IPS-18a (cell line): ENCODE results near the gene VPS39.

ENCODE experiments used
- H3K27ac ChIP-seq: one replicate; pipeline ENCODE4 v1.5.1; 2013; ENCODE audit warnings: low read length
- H3K27me3 ChIP-seq: one replicate; pipeline ENCODE4 v1.6.1; 2013; ENCODE audit warnings: mild to moderate bottlenecking, low read length; ENCODE audit not compliant: control insufficient read depth, insufficient read depth
- H3K36me3 ChIP-seq: one replicate; pipeline ENCODE4 v1.6.1; 2013; ENCODE audit warnings: low read depth, low read length; ENCODE audit not compliant: control insufficient read depth
- H3K4me1 ChIP-seq: one replicate; pipeline ENCODE4 v1.6.1; 2013; ENCODE audit warnings: low read depth, low read length; ENCODE audit not compliant: control insufficient read depth
- H3K4me3 ChIP-seq: one replicate; pipeline ENCODE4 v1.5.1; 2013; ENCODE audit warnings: low read length
- H3K9ac ChIP-seq: one replicate; pipeline ENCODE4 v1.6.1; 2013; ENCODE audit warnings: mild to moderate bottlenecking, low read length, moderate library complexity
- H3K9me3 ChIP-seq: one replicate; pipeline ENCODE4 v1.6.1; 2013; ENCODE audit warnings: low read depth, low read length; ENCODE audit not compliant: control insufficient read depth

The VPS39 gene

GRCh38 chr15:42194513-42194912, 13.6 kb downstream of the VPS39 start:
- Histone ChIP-seq H3K27ac (no peak overlapping the region), H3K4me1 (no peaks in the 10 kb centered on the region), H3K9me3 (no peaks in the 10 kb centered on the region), H3K27me3 (no peaks in the 10 kb centered on the region), H3K9ac (no peak overlapping the region), H3K36me3 (peaks cover 10% of the 10 kb centered on the region), H3K4me3 (no peak overlapping the region)

- no peak overlapping the region for H3K9ac ChIP-seq
- H3K27ac ChIP-seq: no peak overlapping the region
- H3K9me3 ChIP-seq: no peaks in the 10 kb centered on the region
- H3K36me3 ChIP-seq: peaks cover 15% of the 10 kb centered on the region
- no peaks in the 10 kb centered on the region for H3K27me3 ChIP-seq
- no peaks in the 10 kb centered on the region for H3K4me1 ChIP-seq
- H3K4me3 ChIP-seq: no peak overlapping the region
These were observed 14.7 kb downstream of the VPS39 start for GRCh38 chr15:42193383-42193782.

GRCh38 chr15:42191610-42192346, 16.3 kb downstream of the VPS39 start:
- Histone ChIP-seq H3K9me3 (no peaks in the 10 kb centered on the region), H3K4me1 (no peaks in the 10 kb centered on the region), H3K4me3 (no peak overlapping the region), H3K9ac (no peak overlapping the region), H3K27me3 (no peaks in the 10 kb centered on the region), H3K36me3 (peaks cover 18% of the 10 kb centered on the region), H3K27ac (no peak overlapping the region)

GRCh38 chr15:42190370-42190769, 17.7 kb downstream of the VPS39 start:
- no peak overlapping the region for H3K27ac ChIP-seq
- H3K27me3 ChIP-seq: no peaks in the 10 kb centered on the region
- H3K9me3 ChIP-seq: no peaks in the 10 kb centered on the region
- peaks cover 21% of the 10 kb centered on the region for H3K36me3 ChIP-seq
- H3K9ac ChIP-seq: no peak overlapping the region
- H3K4me3 ChIP-seq: no peak overlapping the region
- H3K4me1 ChIP-seq: no peaks in the 10 kb centered on the region

GRCh38 chr15:42185801-42186200, 22.3 kb downstream of the VPS39 start:
- Histone ChIP-seq H3K9ac (no peak overlapping the region), H3K36me3 (peaks cover 18% of the 10 kb centered on the region), H3K4me1 (no peaks in the 10 kb centered on the region), H3K4me3 (no peak overlapping the region), H3K27ac (no peak overlapping the region), H3K27me3 (no peaks in the 10 kb centered on the region), H3K9me3 (no peaks in the 10 kb centered on the region)

GRCh38 chr15:42184736-42185135, 23.4 kb downstream of the VPS39 start:
- Histone ChIP-seq H3K9ac (no peak overlapping the region), H3K9me3 (no peaks in the 10 kb centered on the region), H3K36me3 (peaks cover 14% of the 10 kb centered on the region)

GRCh38 chr15:42184296-42184695, 23.8 kb downstream of the VPS39 start:
- Histone ChIP-seq H3K9me3 (no peaks in the 10 kb centered on the region), H3K36me3 (peaks cover 14% of the 10 kb centered on the region), H3K9ac (no peak overlapping the region), H3K4me1 (no peaks in the 10 kb centered on the region), H3K4me3 (no peak overlapping the region), H3K27me3 (no peaks in the 10 kb centered on the region), H3K27ac (no peak overlapping the region)

More at GRCh38 chr15:42184736-42185135, 23.4 kb downstream of the VPS39 start:
- Histone ChIP-seq H3K4me3 (no peak overlapping the region), H3K27me3 (no peaks in the 10 kb centered on the region), H3K4me1 (no peaks in the 10 kb centered on the region), H3K27ac (no peak overlapping the region)

- peaks cover 14% of the 10 kb centered on the region for H3K36me3 ChIP-seq
These were observed 25.1 kb downstream of the VPS39 start for GRCh38 chr15:42182961-42183360.

GRCh38 chr15:42182328-42182886, 25.7 kb downstream of the VPS39 start:
- peaks cover 11% of the 10 kb centered on the region for H3K36me3 ChIP-seq

More at GRCh38 chr15:42182961-42183360, 25.1 kb downstream of the VPS39 start:
- no peak overlapping the region for H3K27ac ChIP-seq
- no peaks in the 10 kb centered on the region for H3K9me3 ChIP-seq
- no peak overlapping the region for H3K9ac ChIP-seq
- H3K4me3 ChIP-seq: no peak overlapping the region
- no peaks in the 10 kb centered on the region for H3K4me1 ChIP-seq
- no peaks in the 10 kb centered on the region for H3K27me3 ChIP-seq

GRCh38 chr15:42178056-42178455, 30.0 kb downstream of the VPS39 start:
- H3K4me3 ChIP-seq: no peak overlapping the region
- no peaks in the 10 kb centered on the region for H3K27me3 ChIP-seq
- H3K27ac ChIP-seq: peak overlapping the region; percentile 59
- H3K9ac ChIP-seq: no peak overlapping the region
- H3K36me3 ChIP-seq: peaks cover 16% of the 10 kb centered on the region
- no peaks in the 10 kb centered on the region for H3K9me3 ChIP-seq
- no peaks in the 10 kb centered on the region for H3K4me1 ChIP-seq

More at GRCh38 chr15:42182328-42182886, 25.7 kb downstream of the VPS39 start:
- Histone ChIP-seq H3K4me1 (no peaks in the 10 kb centered on the region), H3K27me3 (no peaks in the 10 kb centered on the region), H3K27ac (no peak overlapping the region), H3K4me3 (no peak overlapping the region), H3K9ac (no peak overlapping the region), H3K9me3 (no peaks in the 10 kb centered on the region)

- Histone ChIP-seq H3K9ac (no peak overlapping the region), H3K36me3 (peaks cover 28% of the 10 kb centered on the region), H3K27ac (no peak overlapping the region), H3K27me3 (no peaks in the 10 kb centered on the region), H3K4me3 (no peak overlapping the region), H3K4me1 (no peaks in the 10 kb centered on the region), H3K9me3 (no peaks in the 10 kb centered on the region)
These were observed 32.4 kb downstream of the VPS39 start for GRCh38 chr15:42175671-42176070.

GRCh38 chr15:42172475-42172874, 35.6 kb downstream of the VPS39 start:
- H3K4me3 ChIP-seq: no peak overlapping the region
- no peak overlapping the region for H3K9ac ChIP-seq
- H3K4me1 ChIP-seq: no peaks in the 10 kb centered on the region
- peaks cover 34% of the 10 kb centered on the region for H3K36me3 ChIP-seq
- no peak overlapping the region for H3K27ac ChIP-seq
- H3K9me3 ChIP-seq: no peaks in the 10 kb centered on the region
- H3K27me3 ChIP-seq: no peaks in the 10 kb centered on the region
